Stomach (tissue), 4 donors: ENCODE measurements around the gene G6PC1.

Source experiments
- CTCF ChIP-seq, 7 experiments: fragments of 450-650 bp in 4 of 7; fragments of 200-600 bp in 3 of 7; sonication (generic) in 3 of 7; IDR thresholded peaks; one replicate each; pipeline ENCODE4 v1.5.1; 2016 to 2019; ENCODE audit warnings: antibody characterized with exemption in 7 of 7, control low read depth in 2 of 7, mild to moderate bottlenecking in 1 of 7
- EP300 ChIP-seq: sonication (generic); formaldehyde crosslinking; IDR thresholded peaks from one replicate; pipeline ENCODE4 v1.6.1; 2017; ENCODE audit warnings: antibody characterized with exemption
- POLR2A ChIP-seq, 4 donors: fragments of 450-650 bp; IDR thresholded peaks; one replicate each; pipeline ENCODE4 v1.6.1; 2016; ENCODE audit warnings: antibody characterized with exemption in 4 of 4, control low read depth in 2 of 4, mild to moderate bottlenecking in 1 of 4, moderate library complexity in 1 of 4

GRCh38 chr17:42878123-42878880 is 22.3 kb upstream of the G6PC1 start:
- no peak for TF ChIP-seq CTCF (IDR thresholded peaks at IDR 0.05)
- TF ChIP-seq POLR2A (IDR thresholded peaks at IDR 0.05) = no peak
- no peak for TF ChIP-seq EP300
